HG03025 (cell line): Measurements from ENCODE around the gene ALK.
"Not testable (repeated sequence)": the region's sequence is repeated elsewhere in the genome, so short reads cannot be mapped to it uniquely, and the experiment has no call there.

Experiments
- ATAC-seq: cut with Tn5 transposase; IDR thresholded peaks from one replicate; pipeline ENCODE4 v1.9.1; 2021; ENCODE audit warnings: mild to moderate bottlenecking, moderate library complexity; ENCODE audit not compliant: unreplicated experiment, low FRiP score

The ALK gene

GRCh38 chr2:29245035-29245741, 676.2 kb downstream of the ALK start:
- ATAC-seq = not testable (repeated sequence)

- ATAC-seq = no peak
Observed at GRCh38 chr2:29242621-29243375, 678.6 kb downstream of the ALK start.

- no peak for ATAC-seq
Observed at GRCh38 chr2:29241955-29242565, 679.3 kb downstream of the ALK start.

- no peak for ATAC-seq
Observed at GRCh38 chr2:29241341-29241740, 680.0 kb downstream of the ALK start.

- no peak for ATAC-seq
Observed at GRCh38 chr2:29240601-29241000, 680.8 kb downstream of the ALK start.

GRCh38 chr2:29239209-29239960, 682.0 kb downstream of the ALK start:
- no peak for ATAC-seq

- no peak for ATAC-seq
Observed at GRCh38 chr2:29238497-29238896, 682.9 kb downstream of the ALK start.

- no peak for ATAC-seq
Observed at GRCh38 chr2:29236074-29236473, 685.3 kb downstream of the ALK start.

GRCh38 chr2:29235411-29235810, 686.0 kb downstream of the ALK start:
- no peak for ATAC-seq

GRCh38 chr2:29233428-29233827, 688.0 kb downstream of the ALK start:
- no peak for ATAC-seq

GRCh38 chr2:29232041-29232440, 689.3 kb downstream of the ALK start:
- no peak for ATAC-seq

- ATAC-seq = no peak
Observed at GRCh38 chr2:29229640-29230039, 691.7 kb downstream of the ALK start.

GRCh38 chr2:29228947-29229346, 692.4 kb downstream of the ALK start:
- no peak for ATAC-seq

- no peak for ATAC-seq
Observed at GRCh38 chr2:29227935-29228675, 693.3 kb downstream of the ALK start.

- ATAC-seq = no peak
Observed at GRCh38 chr2:29226808-29227207, 694.6 kb downstream of the ALK start.

- ATAC-seq = no peak
Observed at GRCh38 chr2:29226375-29226774, 695.0 kb downstream of the ALK start.

GRCh38 chr2:29225814-29226213, 695.6 kb downstream of the ALK start:
- no peak for ATAC-seq

GRCh38 chr2:29224693-29225551, 696.5 kb downstream of the ALK start:
- no peak for ATAC-seq
